SK-N-SH (cell line): ENCODE measurements around the gene TAF11L13. TPM values are rescaled to one million over a fixed set of nuclear protein-coding genes. Genes with fewer than 3 reads are reported as not detected.
"Not testable (repeated sequence)": the region's sequence is repeated elsewhere in the genome, so short reads cannot be mapped to it uniquely, and the experiment has no call there.

Experiments used
- CTCF ChIA-PET: fragments of 300-600, 350-600 bp; formaldehyde crosslinking; extraction: SDS; loops from one replicate; lab custom pipeline; 2021; lab: Yijun Ruan, JAX
- POLR2A ChIA-PET: fragments of 350-600 bp; sonication (Branson Sonifier 250); formaldehyde crosslinking; extraction: SDS; loops from one replicate; lab custom pipeline; 2020; ENCODE audit warnings: antibody characterized with exemption, inconsistent platforms; lab: Yijun Ruan, JAX
- DNase-seq: peaks from one replicate; pipeline ENCODE4 v3.0.0; 2012
- H2AFZ ChIP-seq: fragments of 200-600 bp; sonication (generic); 2 replicates; pipeline ENCODE4 v1.8.1; 2016; ENCODE audit warnings: antibody characterized with exemption, mild to moderate bottlenecking, low read depth
- H3F3A ChIP-seq: fragments of 200-600 bp; sonication (generic); replicated peaks from 2 replicates; pipeline ENCODE3; 2016; ENCODE audit warnings: antibody characterized with exemption, mild to moderate bottlenecking; ENCODE audit not compliant: insufficient read depth
- H3K27ac ChIP-seq, 2 experiments: fragments of 200-500 bp in 1 of 2; fragments of 200-600 bp in 1 of 2; sonication (Bioruptor generic) in 1 of 2; sonication (generic), shearing (Covaris generic) in 1 of 2; 2 replicates each; pipeline versions ENCODE4 v1.5.1 to v1.6.1; 2014 to 2016; ENCODE audit warnings: low read depth in 2 of 2, inconsistent platforms in 1 of 2, low read length in 1 of 2, mild to moderate bottlenecking in 1 of 2, mixed read lengths in 1 of 2
- H3K27me3 ChIP-seq: fragments of 200-600 bp; sonication (generic), shearing (Covaris generic); 2 replicates; pipeline ENCODE4 v1.6.1; 2016; ENCODE audit warnings: mixed run types; ENCODE audit not compliant: insufficient read depth
- H3K36me3 ChIP-seq, 2 experiments: fragments of 200-500 bp in 1 of 2; fragments of 200-600 bp in 1 of 2; sonication (Bioruptor generic) in 1 of 2; sonication (generic) in 1 of 2; replicated peaks in 1 of 2; 2 replicates each; pipeline versions ENCODE3 to v1.5.1; 2014 to 2016; ENCODE audit warnings: low read length in 1 of 2, mild to moderate bottlenecking in 1 of 2; ENCODE audit not compliant: insufficient read depth in 2 of 2, control insufficient read depth in 1 of 2
- H3K4me1 ChIP-seq, 2 experiments: fragments of 200-500 bp in 1 of 2; fragments of 200-600 bp in 1 of 2; sonication (Bioruptor generic) in 1 of 2; sonication (generic), shearing (Covaris generic) in 1 of 2; 2 replicates each; pipeline versions ENCODE4 v1.5.1 to v1.6.1; 2014 to 2016; ENCODE audit warnings: low read depth in 1 of 2, low read length in 1 of 2, mixed run types in 1 of 2; ENCODE audit not compliant: insufficient read depth in 2 of 2, control insufficient read depth in 1 of 2
- H3K4me2 ChIP-seq: fragments of 200-600 bp; sonication (generic), shearing (Covaris generic); 2 replicates; pipeline ENCODE4 v1.6.1; 2017; ENCODE audit warnings: mixed run types
- H3K4me3 ChIP-seq, 2 experiments: fragments of 200-500 bp in 1 of 2; fragments of 200-600 bp in 1 of 2; sonication (Bioruptor generic) in 1 of 2; sonication (generic), shearing (Covaris generic) in 1 of 2; 2 replicates each; pipeline versions ENCODE4 v1.5.1 to v1.8.1; 2014 to 2016; ENCODE audit warnings: low read depth in 2 of 2, inconsistent platforms in 1 of 2, low read length in 1 of 2, mild to moderate bottlenecking in 1 of 2, mixed read lengths in 1 of 2, moderate library complexity in 1 of 2
- H3K79me2 ChIP-seq: fragments of 200-600 bp; sonication (generic); 2 replicates; pipeline ENCODE4 v1.8.1; 2017; ENCODE audit warnings: mild to moderate bottlenecking; ENCODE audit not compliant: insufficient read depth
- H3K9ac ChIP-seq: fragments of 200-600 bp; sonication (generic); 2 replicates; pipeline ENCODE4 v1.6.1; 2017; ENCODE audit warnings: mixed run types
- H3K9me2 ChIP-seq: fragments of 200-600 bp; sonication (generic); 2 replicates; pipeline ENCODE4 v1.6.1; 2017; ENCODE audit warnings: mixed run types
- H3K9me3 ChIP-seq: fragments of 200-600 bp; sonication (generic); 2 replicates; pipeline ENCODE4 v1.6.1; 2017; ENCODE audit warnings: mixed run types, mild to moderate bottlenecking, moderate library complexity
- H4K20me1 ChIP-seq: fragments of 200-600 bp; sonication (generic); 2 replicates; pipeline ENCODE4 v1.6.1; 2017; ENCODE audit warnings: mild to moderate bottlenecking, mixed run types; ENCODE audit not compliant: insufficient read depth
- ELF1 ChIP-seq: IDR thresholded peaks from 2 replicates; pipeline ENCODE4 v1.4.0; 2012
- EP300 ChIP-seq, 2 experiments: IDR thresholded peaks; 2 replicates each; pipeline versions ENCODE4 v1.4.0 to v1.6.1; 2012; ENCODE audit warnings: borderline replicate concordance in 1 of 2, low read depth in 1 of 2, low read length in 1 of 2
- EZH2phosphoT487 ChIP-seq: fragments of 200-600 bp; sonication (generic); IDR thresholded peaks from 2 replicates; pipeline ENCODE4 v1.6.1; 2017; ENCODE audit warnings: low read depth, mixed run types, mild to moderate bottlenecking, antibody characterized with exemption, moderate library complexity, borderline replicate concordance
- FOXM1 ChIP-seq: IDR thresholded peaks from 2 replicates; pipeline ENCODE4 v1.4.0; 2012; ENCODE audit warnings: low read depth, mild to moderate bottlenecking
- GABPA ChIP-seq: IDR thresholded peaks from 2 replicates; pipeline ENCODE4 v1.4.0; 2012; ENCODE audit warnings: low read depth, mild to moderate bottlenecking
- JUND ChIP-seq: IDR thresholded peaks from 2 replicates; pipeline ENCODE4 v1.4.0; 2012
- MEF2A ChIP-seq: IDR thresholded peaks from 2 replicates; pipeline ENCODE4 v1.4.0; 2012; ENCODE audit warnings: low read depth, borderline replicate concordance
- MXI1 ChIP-seq: IDR thresholded peaks from 2 replicates; pipeline ENCODE4 v1.6.1; 2012; ENCODE audit warnings: mild to moderate bottlenecking, low read depth, low read length, improper control_type of control experiment
- POLR2AphosphoS5 ChIP-seq: IDR thresholded peaks from 2 replicates; pipeline ENCODE4 v1.6.1; 2012; ENCODE audit warnings: low read depth, low read length
- RFX5 ChIP-seq: IDR thresholded peaks from 2 replicates; pipeline ENCODE4 v1.6.1; 2012; ENCODE audit warnings: mild to moderate bottlenecking, improper control_type of control experiment, low read length
- SIN3A ChIP-seq: IDR thresholded peaks from 2 replicates; pipeline ENCODE4 v1.6.1; 2012; ENCODE audit warnings: low read depth, mild to moderate bottlenecking, low read length, moderate library complexity, borderline replicate concordance
- TEAD4 ChIP-seq: IDR thresholded peaks from 2 replicates; pipeline ENCODE4 v1.4.0; 2012; ENCODE audit warnings: mild to moderate bottlenecking, borderline replicate concordance; ENCODE audit not compliant: insufficient read depth
- WGBS: methylation state at CpG from one replicate; pipeline ENCODE4 v1.1.6; 2017; ENCODE audit warnings: low lambda C conversion rate; 5-methylcytosine and 5-hydroxymethylcytosine counted together
- polyA plus RNA-seq, 3 experiments: library from polyadenylated mRNA; depleted of rRNA; stranded (reverse); fragments of >200 nt; gene quantifications; 2 replicates each; pipeline ENCODE4 v1.2.3, GENCODE V29; 2012
- TF ChIP-seq, protein P1 (sequence below): IDR thresholded peaks from 2 replicates; pipeline ENCODE4 v1.4.0; 2012; ENCODE audit warnings: low read depth

The TAF11L13 gene
- polyA plus RNA-seq, 1 of the 3 experiments (the other 2 are of a cell fraction): not detected

DNA sequence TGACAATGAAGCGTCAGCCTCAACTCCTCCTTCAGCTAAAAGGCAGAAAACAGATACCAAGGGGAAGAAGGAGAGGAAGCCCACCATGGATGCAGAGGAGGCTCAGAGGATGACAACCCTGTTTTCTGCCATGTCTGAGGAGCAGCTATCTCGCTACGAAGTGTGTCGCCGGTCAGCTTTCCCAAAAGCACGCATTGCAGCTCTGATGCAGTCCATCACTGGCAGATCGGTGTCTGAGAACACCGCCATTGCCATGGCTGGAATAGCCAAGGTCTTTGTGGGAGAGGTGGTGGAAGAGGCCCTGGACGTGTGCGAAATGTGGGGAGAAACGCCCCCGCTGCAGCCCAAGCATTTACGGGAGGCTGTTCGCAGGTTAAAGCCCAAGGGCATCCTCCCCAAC lies 26.9 kb upstream of the TAF11L13 start:
- no peaks in the 10 kb centered on the region for H3K4me1 ChIP-seq
- 75% methylated on average over 14 of the region's 14 CpGs for WGBS
- no peak for DNase-seq
- ChIA-PET POLR2A (no interaction called here), CTCF (no interaction called here)
- no peaks in the 10 kb centered on the region for H3K79me2 ChIP-seq
- H3F3A ChIP-seq: no peaks in the 10 kb centered on the region
- H2AFZ ChIP-seq: no peak overlapping the region
- no peak overlapping the region for H3K4me3 ChIP-seq
- no peak overlapping the region for H3K9ac ChIP-seq
- H3K36me3 ChIP-seq: no peaks in the 10 kb centered on the region
- TF ChIP-seq POLR2AphosphoS5 (no peak), SIN3A (no peak), ELF1 (no peak), EZH2phosphoT487 (no peak), FOXM1 (no peak), MEF2A (no peak), EP300 (IDR thresholded peaks at IDR 0.05; ENCODE audit: borderline replicate concordance in 1 of 2, low read depth in 1 of 2, low read length in 1 of 2) (no peak), MXI1 (no peak), JUND (no peak), TEAD4 (no peak), RFX5 (no peak), GABPA (no peak)
- TF ChIP-seq, protein P1, sequence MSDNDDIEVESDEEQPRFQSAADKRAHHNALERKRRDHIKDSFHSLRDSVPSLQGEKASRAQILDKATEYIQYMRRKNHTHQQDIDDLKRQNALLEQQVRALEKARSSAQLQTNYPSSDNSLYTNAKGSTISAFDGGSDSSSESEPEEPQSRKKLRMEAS: no peak
- TF ChIP-seq, all 33 proteins: peak for 0
- no peaks in the 10 kb centered on the region for H4K20me1 ChIP-seq
- H3K4me2 ChIP-seq: no peak overlapping the region
- no peaks in the 10 kb centered on the region for H3K9me2 ChIP-seq
- no peaks in the 10 kb centered on the region for H3K27me3 ChIP-seq
- H3K9me3 ChIP-seq: no peaks in the 10 kb centered on the region
- H3K27ac ChIP-seq: no peak overlapping the region

DNA sequence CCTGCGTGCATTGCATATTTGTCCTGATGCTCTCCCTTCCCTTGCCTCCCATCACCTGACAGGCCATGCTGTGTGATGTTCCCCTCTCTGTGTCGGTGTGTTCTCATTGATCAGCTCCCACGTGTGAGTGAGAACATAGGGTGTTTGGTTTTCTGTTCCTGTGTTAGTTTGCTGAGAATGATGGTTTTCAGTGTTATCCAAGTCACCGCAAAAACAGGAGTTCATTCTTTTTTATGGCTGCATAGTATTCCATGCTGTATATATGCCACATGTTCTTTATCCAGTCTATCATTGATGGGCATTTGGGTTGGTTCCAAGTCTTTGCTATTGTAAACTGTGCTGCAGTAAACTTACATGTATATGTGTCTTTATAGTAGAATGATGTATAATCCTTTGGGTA lies 24.4 kb upstream of the TAF11L13 start:
- H3K4me1 ChIP-seq, H3K36me3 ChIP-seq, H3K9ac ChIP-seq, H3K9me2 ChIP-seq, POLR2A ChIA-PET, H3K79me2 ChIP-seq, H3K4me3 ChIP-seq, H2AFZ ChIP-seq, DNase-seq, H3K27me3 ChIP-seq, H3K27ac ChIP-seq, H3K9me3 ChIP-seq, H4K20me1 ChIP-seq, H3K4me2 ChIP-seq, H3F3A ChIP-seq: not testable (repeated sequence)
- CTCF ChIA-PET: interaction anchor here (1.8 kb wide), 1 partner anchor 391 kb away, joined by 4 read pairs; no protein-coding TSS in a partner anchor
- WGBS: 29% methylated on average over 4 of the region's 4 CpGs

- H3K9me2 ChIP-seq, POLR2A ChIA-PET, H3K9ac ChIP-seq, H3K79me2 ChIP-seq, DNase-seq, H3K27me3 ChIP-seq, H3K9me3 ChIP-seq, H3K4me3 ChIP-seq, H3K27ac ChIP-seq, H3K36me3 ChIP-seq, H3F3A ChIP-seq, H3K4me2 ChIP-seq, H2AFZ ChIP-seq, H3K4me1 ChIP-seq, H4K20me1 ChIP-seq, CTCF ChIA-PET: not testable (repeated sequence)
- 25% methylated on average over 2 of the region's 2 CpGs for WGBS
Observed at GRCh38 chr5:17610092-17610491, 21.8 kb upstream of the TAF11L13 start, which contains the start of gene TAF11L12. TAF11L12 (plus strand) TSS chr5:17610392.
